Measurements from ENCODE around the gene BIRC3. TPM values are rescaled to one million over a fixed set of nuclear protein-coding genes. Genes with fewer than 3 reads are reported as not detected.

Gene BIRC3
- polyA plus RNA-seq, 1 experiment, result 3.5 TPM

DNA sequence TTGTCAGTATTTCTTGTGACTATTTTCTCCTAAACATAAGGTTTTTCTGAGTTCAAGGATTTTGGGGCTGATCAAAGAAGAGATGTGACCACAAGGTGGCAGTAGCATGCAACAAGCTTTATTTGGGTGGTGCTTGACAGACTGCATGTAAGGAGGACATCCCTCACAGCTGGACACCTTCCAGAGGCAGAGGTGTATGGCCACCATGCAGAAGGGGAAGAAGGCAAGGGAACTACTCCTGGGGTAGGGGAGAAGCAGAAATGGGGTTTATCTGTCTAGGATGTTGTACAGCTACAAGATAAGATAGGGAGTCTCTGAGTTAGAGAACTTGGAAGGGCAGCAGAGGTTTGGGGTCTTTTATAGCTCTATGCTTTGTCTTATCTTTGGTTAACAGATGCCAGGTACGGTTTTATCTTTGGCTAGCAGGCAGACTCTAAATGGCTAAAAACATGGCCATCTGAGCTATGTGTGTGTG lies 24.6 kb downstream of the BIRC3 start:
- POLR2A ChIA-PET, result interaction anchor here (0.6 kb wide), 1 partner anchor 169 kb away, joined by 3 read pairs; no protein-coding TSS in a partner anchor
- peak; percentile 81 for TF ChIP-seq CTCF (IDR thresholded peaks at IDR 0.05; ENCODE audit: low read depth, low read length)
- peak; percentile 68 for DNase-seq (ENCODE audit: low read depth, low spot score)
- no peak overlapping the region for H3K27ac ChIP-seq (ENCODE audit: low read depth, low read length)
- H3K4me3 ChIP-seq (ENCODE audit: low read depth, low read length), result no peak overlapping the region
- H3K27me3 ChIP-seq (ENCODE audit: control insufficient read depth, insufficient read depth, low read length), result no peaks in the 10 kb centered on the region
- H3K9me3 ChIP-seq (ENCODE audit: control insufficient read depth, insufficient read depth, low read length), result no peaks in the 10 kb centered on the region
- CTCF ChIA-PET, result interaction anchor here (0.6 to 5.4 kb wide), 40 partner anchors 8 to 776 kb away, joined by 3 to 102 read pairs (median 5); no protein-coding TSS in a partner anchor

DNA sequence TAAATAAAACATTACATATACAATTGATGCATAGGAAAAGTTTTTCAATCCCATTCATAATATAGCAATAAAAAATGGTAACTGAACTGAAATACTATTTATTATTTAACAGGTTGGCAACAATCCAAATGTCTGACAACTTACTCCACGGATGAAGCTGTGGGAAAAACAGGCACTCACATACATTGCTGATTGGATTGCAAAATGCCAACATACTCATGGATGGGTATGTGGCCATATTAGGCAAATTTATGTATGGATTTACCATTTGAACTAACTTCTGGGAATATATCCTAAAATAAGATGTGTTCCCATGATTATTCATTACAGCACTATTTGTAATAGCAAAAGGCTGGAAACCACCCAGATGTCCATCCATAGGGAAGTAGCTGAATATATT lies 26.5 kb downstream of the BIRC3 start:
- DNase-seq (ENCODE audit: low read depth, low spot score), result no peak
- H3K4me3 ChIP-seq (ENCODE audit: low read depth, low read length), result no peak overlapping the region
- no peak overlapping the region for H3K27ac ChIP-seq (ENCODE audit: low read depth, low read length)
- no peaks in the 10 kb centered on the region for H3K27me3 ChIP-seq (ENCODE audit: control insufficient read depth, insufficient read depth, low read length)
- TF ChIP-seq CTCF (IDR thresholded peaks at IDR 0.05; ENCODE audit: low read depth, low read length), result no peak
- ChIA-PET CTCF (interaction anchor here (0.6 to 5.4 kb wide), 9 partner anchors 9 to 801 kb away, joined by 3 to 102 read pairs (median 3); no protein-coding TSS in a partner anchor), POLR2A (no interaction called here)
- no peaks in the 10 kb centered on the region for H3K9me3 ChIP-seq (ENCODE audit: control insufficient read depth, insufficient read depth, low read length)

DNA sequence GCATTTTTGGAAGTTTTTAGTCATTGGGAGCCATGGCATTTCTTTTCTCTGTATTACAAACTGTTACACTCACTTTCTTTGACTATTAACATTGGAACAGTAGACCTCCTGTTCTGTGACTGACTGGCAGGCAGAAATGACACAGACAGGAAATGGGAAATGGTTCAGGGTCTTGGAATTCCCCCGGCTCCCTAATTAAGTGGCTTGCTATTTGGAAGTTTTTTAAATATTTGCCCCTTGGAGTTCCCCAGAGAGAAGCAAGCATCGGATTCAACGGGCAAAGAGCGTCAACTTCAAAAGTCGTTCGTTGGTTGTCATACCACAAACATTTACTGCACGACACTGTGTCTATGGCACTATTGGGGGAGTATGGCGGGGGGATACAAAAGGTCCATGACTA lies 28.6 kb downstream of the BIRC3 start:
- ChIA-PET POLR2A (no interaction called here), CTCF (interaction anchor here (1.0 to 5.4 kb wide), 5 partner anchors 11 to 322 kb away, joined by 3 to 102 read pairs (median 5); no protein-coding TSS in a partner anchor)
- H3K9me3 ChIP-seq (ENCODE audit: control insufficient read depth, insufficient read depth, low read length), result no peaks in the 10 kb centered on the region
- peak overlapping the region; percentile 90 for H3K4me3 ChIP-seq (ENCODE audit: low read depth, low read length)
- TF ChIP-seq CTCF (IDR thresholded peaks at IDR 0.05; ENCODE audit: low read depth, low read length), result no peak
- H3K27ac ChIP-seq (ENCODE audit: low read depth, low read length), result peak overlapping the region; percentile 66
- no peaks in the 10 kb centered on the region for H3K27me3 ChIP-seq (ENCODE audit: control insufficient read depth, insufficient read depth, low read length)
- no peak for DNase-seq (ENCODE audit: low read depth, low spot score)

GRCh38 chr11:102346456-102346747 lies 29.1 kb downstream of the BIRC3 start:
- Histone ChIP-seq H3K27me3 (ENCODE audit: control insufficient read depth, insufficient read depth, low read length) (no peaks in the 10 kb centered on the region), H3K9me3 (ENCODE audit: control insufficient read depth, insufficient read depth, low read length) (no peaks in the 10 kb centered on the region), H3K4me3 (ENCODE audit: low read depth, low read length) (peak overlapping the region; percentile 90), H3K27ac (ENCODE audit: low read depth, low read length) (peak overlapping the region; percentile 99)
- TF ChIP-seq CTCF (IDR thresholded peaks at IDR 0.05; ENCODE audit: low read depth, low read length), result no peak
- POLR2A ChIA-PET, result no interaction called here
- no peak for DNase-seq (ENCODE audit: low read depth, low spot score)
- CTCF ChIA-PET, result interaction anchor here (3.0 kb wide), 1 partner anchor 12 kb away, joined by 9 read pairs; no protein-coding TSS in a partner anchor

DNA sequence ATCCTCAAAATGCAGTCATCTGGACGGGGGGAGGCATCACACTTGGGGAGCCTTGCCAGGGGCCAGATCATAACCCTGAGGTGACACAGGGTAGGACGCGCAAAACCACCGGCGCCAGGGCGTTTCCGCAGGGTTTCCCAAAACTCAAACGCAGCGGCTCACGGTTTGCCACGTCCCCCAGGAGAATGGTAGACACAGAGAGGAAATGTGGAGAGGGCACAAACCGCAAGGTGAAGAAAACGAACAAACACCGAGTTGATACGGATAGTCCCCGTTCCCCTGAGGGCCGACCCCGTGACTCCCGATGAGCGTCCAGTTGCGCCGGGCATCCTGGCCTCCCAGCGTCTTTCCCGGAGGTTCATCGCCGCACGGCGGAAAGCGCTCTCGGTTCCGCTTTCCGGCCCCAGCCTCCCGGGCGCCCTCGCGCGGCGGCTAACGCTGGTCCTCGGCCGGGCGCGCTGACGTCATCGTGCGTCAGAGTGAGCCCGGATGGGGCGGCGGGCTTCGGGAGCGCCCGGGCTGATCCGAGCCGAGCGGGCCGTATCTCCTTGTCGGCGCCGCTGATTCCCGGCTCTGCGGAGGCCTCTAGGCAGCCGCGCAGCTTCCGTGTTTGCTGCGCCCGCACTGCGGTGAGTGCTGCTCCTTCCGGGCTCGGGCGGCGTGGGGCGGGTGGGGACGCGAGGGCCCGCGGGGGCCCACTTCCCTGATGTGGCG lies 29.6 kb downstream of the BIRC3 start, which contains the start of gene BIRC2:
BIRC2 (plus strand) TSS at position 467 of the 714 bp plus-strand sequence. CDS start 2,641 bp downstream, outside the sequence.
- ChIA-PET POLR2A (interaction anchor here (0.6 kb wide), 1 partner anchor 62 kb away, joined by 3 read pairs; no protein-coding TSS in a partner anchor), CTCF (interaction anchor here (0.6 to 3.0 kb wide), 2 partner anchors 12 to 44 kb away, joined by 4 to 9 read pairs; no protein-coding TSS in a partner anchor)
- Histone ChIP-seq H3K4me3 (ENCODE audit: low read depth, low read length) (peak within 1 kb of the TSS; percentile 90), H3K9me3 (ENCODE audit: control insufficient read depth, insufficient read depth, low read length) (no peaks in the 10 kb centered on the region), H3K27me3 (ENCODE audit: control insufficient read depth, insufficient read depth, low read length) (no peaks in the 10 kb centered on the region), H3K27ac (ENCODE audit: low read depth, low read length) (peak within 1 kb of the TSS; percentile 99)
- peak; percentile 74 for DNase-seq (ENCODE audit: low read depth, low spot score)
- peak; percentile 69 for TF ChIP-seq CTCF (IDR thresholded peaks at IDR 0.05; ENCODE audit: low read depth, low read length)

All from AG04450 (cell line).